Naive thymus-derived CD8-positive, alpha-beta T cell (primary cell): ENCODE data around the gene LRRC25. TPM values are rescaled to one million over a fixed set of nuclear protein-coding genes. Genes with fewer than 3 reads are reported as not detected.

Experiments
- ATAC-seq, 2 donors: fragments of 150-1000 bp; cut with Tn5 transposase in 1 of 2; sonication (Bioruptor Pico), chemical (Tn5 transposase) in 1 of 2; 1 replicate in 1 of 2; 2 replicates in 1 of 2; pipeline ENCODE4 v1.10.0; 2021; ENCODE audit warnings: mild to moderate bottlenecking in 2 of 2, moderate library complexity in 2 of 2
- POLR2A ChIA-PET: fragments of 350-600 bp; sonication (Branson Sonifier 250); formaldehyde crosslinking; loops from one replicate; lab custom pipeline; 2021; ENCODE audit warnings: antibody characterized with exemption; lab: Charles Lee
- DNase-seq, 10 donors: peaks; one replicate each; pipeline versions ENCODE4 v3.0.0 to v3.0.0-alpha.2; 2020 to 2022
- H3K27ac Mint-ChIP-seq, 10 donors: one replicate each; pipeline ENCODE4 v1.8.0; 2020 to 2022; ENCODE audit warnings: mild to moderate bottlenecking in 10 of 10, mixed read lengths in 10 of 10, moderate library complexity in 4 of 10, inconsistent platforms in 1 of 10
- H3K27me3 Mint-ChIP-seq, 5 donors: one replicate each; pipeline ENCODE4 v1.8.0; 2021 to 2022; ENCODE audit warnings: mixed read lengths in 5 of 5
- H3K36me3 Mint-ChIP-seq, 3 donors: one replicate each; pipeline ENCODE4 v1.8.0; 2020 to 2022; ENCODE audit warnings: mixed read lengths in 3 of 3, mild to moderate bottlenecking in 2 of 3, inconsistent platforms in 1 of 3
- H3K4me1 Mint-ChIP-seq, 4 donors: one replicate each; pipeline ENCODE4 v1.8.0; 2021 to 2022; ENCODE audit warnings: mixed read lengths in 4 of 4
- H3K4me3 Mint-ChIP-seq, 10 donors: one replicate each; pipeline ENCODE4 v1.8.0; 2020 to 2022; ENCODE audit warnings: mild to moderate bottlenecking in 10 of 10, mixed read lengths in 10 of 10, moderate library complexity in 6 of 10, inconsistent platforms in 1 of 10
- H3K9me3 Mint-ChIP-seq, 9 donors: one replicate each; pipeline ENCODE4 v1.8.0; 2020 to 2022; ENCODE audit warnings: mixed read lengths in 9 of 9, mild to moderate bottlenecking in 3 of 9, inconsistent platforms in 1 of 9, moderate library complexity in 1 of 9
- polyA plus RNA-seq, 3 donors: library from polyadenylated mRNA; unstranded; fragments of 300-500 nt; fragmentation: Illumina TruSeq; gene quantifications; one replicate each; pipeline ENCODE4 v1.2.3, GENCODE V29; 2021
- total RNA-seq, 8 experiments: library from RNA in 2 of 8; stranded (reverse) in 2 of 8; gene quantifications; one replicate each; pipeline ENCODE4 v1.2.3 and lab custom pipeline; 2021 to 2026

Gene LRRC25
- total RNA-seq: under 1 TPM; 0.16 to 0.39 TPM
- polyA plus RNA-seq: under 1 TPM in 2 of 3 donors, not detected in 1; 0.13 to 0.26 TPM
- total RNA-seq (lab: John Stamatoyannopoulos, UW): 0 reads per million in 6 experiments

DNA sequence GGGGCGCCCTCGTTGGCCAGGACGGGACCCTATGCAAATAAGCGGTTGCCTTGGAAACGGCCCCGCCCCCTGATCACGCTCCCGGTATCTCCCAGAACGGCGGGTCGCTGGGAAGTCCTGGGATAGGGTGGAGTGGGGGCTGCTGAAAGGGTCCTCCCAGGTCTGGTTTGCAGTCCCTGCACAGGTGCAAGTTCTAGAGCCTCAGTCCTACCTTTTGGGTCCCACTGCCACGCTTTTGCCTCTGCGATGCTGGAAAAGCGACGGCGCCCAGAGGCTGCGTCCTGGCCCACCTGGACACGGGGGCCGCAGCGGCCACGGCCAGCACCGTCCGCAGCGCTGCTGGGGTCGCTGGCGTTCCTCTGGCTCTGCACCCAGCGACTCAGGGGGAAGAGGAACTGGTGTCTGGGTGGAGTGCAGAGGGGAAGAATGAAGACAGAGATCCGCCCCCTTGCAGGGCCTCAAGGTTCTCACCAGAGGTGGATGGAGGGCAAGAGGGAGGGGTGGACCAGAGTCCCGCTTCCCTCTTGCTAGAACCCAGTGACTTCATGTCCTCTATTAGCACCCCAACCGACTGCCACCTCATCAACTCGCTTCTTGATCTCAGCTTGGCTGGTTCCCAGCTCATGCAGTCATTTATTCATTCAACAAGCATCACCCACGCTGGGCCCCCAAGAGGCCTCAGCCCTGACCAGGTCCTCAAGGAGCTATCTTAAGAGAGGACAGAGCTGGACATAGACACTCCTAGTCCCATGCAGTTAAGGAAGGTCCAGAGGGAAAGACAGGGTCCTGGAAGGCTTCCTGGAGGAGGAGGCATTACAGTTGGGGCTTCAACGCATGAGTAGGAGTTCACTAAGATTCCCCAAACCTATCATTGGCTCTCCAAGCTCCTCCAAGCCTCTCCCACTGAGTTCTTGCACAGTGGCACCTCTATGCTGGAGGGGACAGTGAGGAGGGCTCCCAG lies at the start of gene LRRC25:
LRRC25 (minus strand) TSS at position 381 of the 961 bp plus-strand sequence. CDS start 659 bp downstream, outside the sequence.
- H3K4me1 Mint-ChIP-seq: peaks cover 3 to 22% (median 7%) of the 10 kb centered on the region in 4 donors
- peak within 1 kb of the TSS in 4 of 10 donors; percentile 10 to 61 (median 29) for H3K4me3 Mint-ChIP-seq
- peaks cover 2 to 50% (median 9%) of the 10 kb centered on the region in 5 donors for H3K27me3 Mint-ChIP-seq
- ATAC-seq (peak; percentile 64 to 66), DNase-seq (peak in 1 of 10 donors; percentile 21)
- peak within 1 kb of the TSS in 1 of 10 donors; percentile 21 for H3K27ac Mint-ChIP-seq
- no peaks in the 10 kb centered on the region for H3K36me3 Mint-ChIP-seq
- H3K9me3 Mint-ChIP-seq: no peaks in the 10 kb centered on the region
- POLR2A ChIA-PET: interaction anchor here (0.6 kb wide), 1 partner anchor 141 kb away, joined by 3 read pairs; no protein-coding TSS in a partner anchor

GRCh38 chr19:18446811-18447359 lies 49.5 kb upstream of the LRRC25 start:
- ATAC-seq (no peak), DNase-seq (no peak)
- POLR2A ChIA-PET: no interaction called here
- peaks cover 0 to 51% (median 6%) of the 10 kb centered on the region in 3 donors for H3K36me3 Mint-ChIP-seq
- no peaks in the 10 kb centered on the region for H3K27me3 Mint-ChIP-seq
- H3K4me3 Mint-ChIP-seq: no peak overlapping the region
- peaks cover 0 to 2% (median 0%) of the 10 kb centered on the region in 9 donors for H3K9me3 Mint-ChIP-seq
- H3K4me1 Mint-ChIP-seq: peaks cover 12 to 20% (median 15%) of the 10 kb centered on the region in 4 donors
- H3K27ac Mint-ChIP-seq: no peak overlapping the region

- peaks cover 13 to 26% (median 18%) of the 10 kb centered on the region in 4 donors for H3K4me1 Mint-ChIP-seq
- peaks cover 0 to 2% (median 0%) of the 10 kb centered on the region in 9 donors for H3K9me3 Mint-ChIP-seq
- POLR2A ChIA-PET: no interaction called here
- no peak overlapping the region for H3K4me3 Mint-ChIP-seq
- no peak overlapping the region for H3K27ac Mint-ChIP-seq
- no peak for ATAC-seq
- DNase-seq: no peak
- no peaks in the 10 kb centered on the region for H3K27me3 Mint-ChIP-seq
- peaks cover 0 to 51% (median 6%) of the 10 kb centered on the region in 3 donors for H3K36me3 Mint-ChIP-seq
These were observed 48.9 kb upstream of the LRRC25 start for GRCh38 chr19:18446145-18446810.

- Mint-ChIP-seq H3K4me3 (no peak overlapping the region), H3K27ac (no peak overlapping the region), H3K9me3 (peaks cover 0 to 2% (median 0%) of the 10 kb centered on the region in 9 donors), H3K36me3 (peaks cover 0 to 48% (median 4%) of the 10 kb centered on the region in 3 donors), H3K4me1 (peaks cover 11 to 27% (median 20%) of the 10 kb centered on the region in 4 donors), H3K27me3 (no peaks in the 10 kb centered on the region)
- ATAC-seq: no peak
- no peak for DNase-seq
- POLR2A ChIA-PET: interaction anchor here (0.9 to 1.1 kb wide), 2 partner anchors 10 to 143 kb away, joined by 3 to 4 read pairs; partner anchors contain the start of gene REX1BD
These were observed 48.0 kb upstream of the LRRC25 start for GRCh38 chr19:18445262-18445948.

DNA sequence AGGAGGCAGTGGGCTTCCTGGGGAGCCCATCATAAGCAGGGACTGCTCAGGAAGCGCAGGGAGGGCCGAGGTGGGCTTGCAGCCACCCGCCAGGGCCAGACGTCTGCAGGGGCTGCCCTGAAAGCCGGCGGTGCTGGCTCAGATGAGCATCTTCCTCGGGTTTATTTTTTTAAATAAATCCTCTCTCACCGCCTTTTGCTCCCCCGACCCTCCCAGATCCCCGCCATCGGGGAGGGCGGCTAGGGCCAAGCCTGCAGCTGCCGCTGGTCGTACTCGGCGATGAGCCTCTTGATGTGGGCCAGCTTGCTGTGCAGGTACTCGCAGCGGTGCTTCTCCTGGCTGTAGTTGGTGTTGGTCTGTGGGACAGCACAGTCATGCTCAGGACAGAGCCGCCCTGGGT lies 47.1 kb upstream of the LRRC25 start:
- H3K9me3 Mint-ChIP-seq: peaks cover 0 to 2% (median 0%) of the 10 kb centered on the region in 9 donors
- peaks cover 11 to 30% (median 25%) of the 10 kb centered on the region in 4 donors for H3K4me1 Mint-ChIP-seq
- no peak for DNase-seq
- no peak overlapping the region for H3K4me3 Mint-ChIP-seq
- peaks cover 0 to 43% (median 4%) of the 10 kb centered on the region in 3 donors for H3K36me3 Mint-ChIP-seq
- H3K27me3 Mint-ChIP-seq: no peaks in the 10 kb centered on the region
- no peak for ATAC-seq
- POLR2A ChIA-PET: interaction anchor here (0.9 to 1.1 kb wide), 2 partner anchors 10 to 144 kb away, joined by 3 to 4 read pairs; partner anchors contain the start of gene REX1BD
- peak overlapping the region in 1 of 10 donors; percentile 27 for H3K27ac Mint-ChIP-seq

GRCh38 chr19:18443831-18444230 lies 46.4 kb upstream of the LRRC25 start:
- DNase-seq (no peak), ATAC-seq (no peak)
- H3K4me1 Mint-ChIP-seq: peaks cover 15 to 33% (median 28%) of the 10 kb centered on the region in 4 donors
- H3K36me3 Mint-ChIP-seq: peaks cover 0 to 39% (median 4%) of the 10 kb centered on the region in 3 donors
- no peaks in the 10 kb centered on the region for H3K27me3 Mint-ChIP-seq
- H3K9me3 Mint-ChIP-seq: peaks cover 0 to 2% (median 0%) of the 10 kb centered on the region in 9 donors
- POLR2A ChIA-PET: interaction anchor here (1.4 kb wide), 1 partner anchor 12 kb away, joined by 3 read pairs; no protein-coding TSS in a partner anchor
- no peak overlapping the region for H3K4me3 Mint-ChIP-seq
- no peak overlapping the region for H3K27ac Mint-ChIP-seq

- Mint-ChIP-seq H3K36me3 (peaks cover 0 to 35% (median 4%) of the 10 kb centered on the region in 3 donors), H3K27ac (peak overlapping the region in 1 of 10 donors; percentile 55), H3K4me3 (no peak overlapping the region), H3K9me3 (peaks cover 0 to 2% (median 0%) of the 10 kb centered on the region in 9 donors), H3K4me1 (peaks cover 15 to 37% (median 29%) of the 10 kb centered on the region in 4 donors), H3K27me3 (no peaks in the 10 kb centered on the region)
- ATAC-seq: no peak
- DNase-seq: no peak
- POLR2A ChIA-PET: interaction anchor here (1.4 kb wide), 1 partner anchor 11 kb away, joined by 3 read pairs; no protein-coding TSS in a partner anchor
These were observed 46.0 kb upstream of the LRRC25 start for GRCh38 chr19:18443406-18443805.

DNA sequence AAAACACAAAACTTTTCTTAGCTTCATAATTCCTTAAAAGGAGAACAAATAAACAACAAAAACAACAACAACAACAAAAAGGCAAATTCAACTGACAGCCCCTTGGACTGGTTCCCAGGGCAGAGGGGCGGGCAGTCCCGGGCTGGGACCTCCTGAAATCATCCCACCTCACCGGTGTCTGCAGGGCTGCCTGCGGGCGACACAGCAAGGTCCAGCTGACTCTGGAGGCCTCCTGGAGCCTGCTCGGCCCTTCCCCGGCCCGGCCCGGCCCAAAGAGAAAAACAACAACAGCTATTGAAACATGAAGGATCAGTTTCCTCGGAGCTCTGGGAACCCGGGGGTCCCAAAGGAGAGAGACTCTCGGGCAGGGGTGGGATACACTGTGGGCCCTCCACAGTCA lies 45.5 kb upstream of the LRRC25 start:
- peak overlapping the region in 3 of 10 donors; percentile 64 to 81 (median 72) for H3K27ac Mint-ChIP-seq
- no peak overlapping the region for H3K4me3 Mint-ChIP-seq
- POLR2A ChIA-PET: interaction anchor here (0.6 to 1.4 kb wide), 2 partner anchors 11 to 655 kb away, joined by 3 read pairs; no protein-coding TSS in a partner anchor
- H3K36me3 Mint-ChIP-seq: peaks cover 0 to 31% (median 4%) of the 10 kb centered on the region in 3 donors
- H3K9me3 Mint-ChIP-seq: peaks cover 0 to 2% (median 0%) of the 10 kb centered on the region in 9 donors
- ATAC-seq (no peak), DNase-seq (no peak)
- no peaks in the 10 kb centered on the region for H3K27me3 Mint-ChIP-seq
- H3K4me1 Mint-ChIP-seq: peaks cover 12 to 39% (median 29%) of the 10 kb centered on the region in 4 donors

DNA sequence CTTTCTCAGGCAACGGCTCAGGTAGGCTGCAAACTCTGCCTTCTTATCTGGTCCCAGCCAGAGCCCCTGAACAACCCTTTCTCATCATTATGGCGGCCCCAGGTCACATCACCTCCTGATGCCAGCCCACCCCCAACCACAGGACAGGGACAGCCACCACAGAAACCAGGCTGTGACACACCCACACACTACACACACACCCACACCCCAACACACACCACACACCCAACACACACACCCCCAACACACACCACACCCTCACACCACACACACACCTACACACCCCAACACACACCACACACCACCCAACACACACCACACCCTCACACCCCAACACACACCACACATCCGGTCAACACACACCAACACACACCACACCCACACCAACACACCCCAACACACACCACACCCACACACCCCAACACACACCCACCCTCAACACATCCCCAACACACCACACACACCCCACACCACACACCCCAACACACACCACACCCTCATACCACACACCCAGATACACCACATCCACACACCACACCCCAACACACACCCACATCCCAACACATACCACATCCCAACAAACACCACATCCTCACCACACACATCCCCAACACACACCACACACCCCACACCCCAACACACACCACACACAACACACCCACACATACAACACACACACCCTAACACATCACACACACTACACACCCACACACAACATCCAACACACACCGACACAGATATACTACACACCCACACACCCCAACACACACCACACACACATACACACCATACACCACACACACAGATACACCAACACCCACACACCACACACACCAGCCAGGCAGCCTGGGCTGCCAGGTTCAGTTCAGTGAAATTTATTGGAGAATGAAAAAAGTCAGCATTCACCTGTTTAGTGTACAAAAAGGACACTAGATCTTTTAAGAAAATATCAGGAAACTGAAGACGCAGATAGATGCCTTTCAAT lies 44.7 kb upstream of the LRRC25 start:
- POLR2A ChIA-PET: interaction anchor here (0.6 to 1.4 kb wide), 2 partner anchors 10 to 655 kb away, joined by 3 read pairs; no protein-coding TSS in a partner anchor
- DNase-seq (peak in 2 of 10 donors; percentile 29 to 34), ATAC-seq (peak in 1 of 2 donors; percentile 7)
- peak overlapping the region; percentile 64 to 89 (median 78) for H3K27ac Mint-ChIP-seq
- peaks cover 0 to 2% (median 0%) of the 10 kb centered on the region in 9 donors for H3K9me3 Mint-ChIP-seq
- peak overlapping the region in 5 of 10 donors; percentile 30 to 80 (median 67) for H3K4me3 Mint-ChIP-seq
- H3K36me3 Mint-ChIP-seq: peaks cover 0 to 27% (median 4%) of the 10 kb centered on the region in 3 donors
- H3K4me1 Mint-ChIP-seq: peaks cover 12 to 39% (median 30%) of the 10 kb centered on the region in 4 donors
- no peaks in the 10 kb centered on the region for H3K27me3 Mint-ChIP-seq
